ENCODE measurements around the gene TLX1. TPM values are rescaled to one million over a fixed set of nuclear protein-coding genes. Genes with fewer than 3 reads are reported as not detected.

The TLX1 gene
- total RNA-seq, 1 experiment from 2014 or later, result not detected

DNA sequence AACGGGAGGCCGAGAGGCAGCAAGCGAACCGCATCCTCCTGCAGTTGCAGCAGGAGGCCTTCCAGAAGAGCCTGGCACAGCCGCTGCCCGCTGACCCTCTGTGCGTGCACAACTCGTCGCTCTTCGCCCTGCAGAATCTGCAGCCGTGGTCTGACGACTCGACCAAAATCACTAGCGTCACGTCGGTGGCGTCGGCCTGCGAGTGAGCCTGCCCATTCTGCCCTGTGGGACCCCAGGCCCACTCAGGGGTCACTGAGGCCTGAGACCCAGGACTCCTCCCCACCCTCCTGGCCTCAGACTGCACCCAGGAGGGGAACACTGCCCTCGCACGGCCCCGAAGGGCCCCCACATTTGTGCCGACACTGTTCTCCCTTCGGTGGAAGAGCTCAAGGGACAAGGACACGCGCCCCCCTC, 5.6 kb downstream of the TLX1 start:
- CTCF ChIA-PET, result no interaction called here
- no peak for TF ChIP-seq EZH2phosphoT487 (IDR thresholded peaks at IDR 0.05; ENCODE audit: borderline replicate concordance, low read length)
- no peak for TF ChIP-seq EZH2 (IDR thresholded peaks at IDR 0.05; ENCODE audit: low read length, unreplicated experiment)
- TF ChIP-seq CTCF (conservative IDR thresholded peaks at IDR 0.05; ENCODE audit: low read depth, low read length), result no peak
- POLR2A ChIA-PET (ENCODE audit: unreplicated experiment), result no interaction called here

DNA sequence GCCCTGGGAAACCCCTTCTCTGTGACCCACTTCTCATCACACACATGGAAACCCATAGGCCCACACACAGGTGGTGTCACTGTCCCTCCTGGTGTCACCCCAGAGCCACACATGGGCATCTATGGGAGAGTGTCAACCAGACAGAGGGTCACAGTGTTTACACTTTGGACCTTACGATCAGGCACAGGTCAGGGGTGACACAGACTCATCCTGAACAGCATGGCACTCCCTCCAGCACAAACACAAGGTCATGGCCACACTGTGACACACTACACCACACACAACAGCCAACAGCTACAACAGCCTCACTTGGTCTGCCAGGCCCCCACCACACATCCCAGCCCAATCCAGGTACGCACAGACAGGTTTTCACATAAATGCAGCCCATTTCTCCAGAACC, 6.2 kb downstream of the TLX1 start:
- no peak overlapping the region for H3K4me3 ChIP-seq (ENCODE audit: low read length)
- H3K36me3 ChIP-seq (ENCODE audit: low read depth, low read length), result no peaks in the 10 kb centered on the region
- no TSS peak for BruUV-seq (replicated peaks)
- no peak overlapping the region for H2AFZ ChIP-seq (ENCODE audit: low read length)
- H4K20me1 ChIP-seq (ENCODE audit: low read length), result no peaks in the 10 kb centered on the region
- no peaks in the 10 kb centered on the region for H3F3A ChIP-seq (ENCODE audit: low read length, unreplicated experiment)
- TF ChIP-seq EZH2 (IDR thresholded peaks at IDR 0.05; ENCODE audit: low read length, unreplicated experiment) (no peak), EZH2phosphoT487 (IDR thresholded peaks at IDR 0.05; ENCODE audit: borderline replicate concordance, low read length) (no peak), CTCF (conservative IDR thresholded peaks at IDR 0.05; ENCODE audit: low read depth, low read length) (no peak)
- H3K79me2 ChIP-seq (ENCODE audit: low read length), result no peaks in the 10 kb centered on the region
- ATAC-seq, result no peak
- H3K9me2 ChIP-seq (replicated peaks; ENCODE audit: low read length), result no peaks in the 10 kb centered on the region
- intact Hi-C loops (cut with micrococcal nuclease), result no loop called here
- H3K9me3 ChIP-seq (ENCODE audit: low read length), result no peaks in the 10 kb centered on the region
- H3K27ac ChIP-seq (ENCODE audit: low read length), result no peak overlapping the region
- DNase-seq, result no peak
- no peak overlapping the region for H3K9ac ChIP-seq (ENCODE audit: low read length)
- no peak overlapping the region for H3K4me2 ChIP-seq (ENCODE audit: low read length)
- ChIA-PET CTCF (no interaction called here), POLR2A (ENCODE audit: unreplicated experiment) (no interaction called here)
- peaks cover 5% of the 10 kb centered on the region; the same call in 1 of the 2 replicates for H3K4me1 ChIP-seq (ENCODE audit: insufficient read depth, low read length)
- peaks cover 2% of the 10 kb centered on the region for H3K27me3 ChIP-seq (ENCODE audit: low read length)

More for the DNA sequence above, 5.6 kb downstream of the TLX1 start:
- no peak overlapping the region for H2AFZ ChIP-seq (ENCODE audit: low read length)
- H4K20me1 ChIP-seq (ENCODE audit: low read length), result no peaks in the 10 kb centered on the region
- peaks cover under 1% of the 10 kb centered on the region; the same call in 1 of the 2 replicates for H3K4me1 ChIP-seq (ENCODE audit: insufficient read depth, low read length)
- BruUV-seq (replicated peaks), result no TSS peak
- no peak overlapping the region for H3K4me3 ChIP-seq (ENCODE audit: low read length)
- no peaks in the 10 kb centered on the region for H3K9me2 ChIP-seq (replicated peaks; ENCODE audit: low read length)
- intact Hi-C loops (cut with micrococcal nuclease), result no loop called here
- no peak overlapping the region for H3K4me2 ChIP-seq (ENCODE audit: low read length)
- H3K27ac ChIP-seq (ENCODE audit: low read length), result no peak overlapping the region
- H3F3A ChIP-seq (ENCODE audit: low read length, unreplicated experiment), result no peaks in the 10 kb centered on the region
- H3K27me3 ChIP-seq (ENCODE audit: low read length), result peaks cover 8% of the 10 kb centered on the region
- no peak overlapping the region for H3K9ac ChIP-seq (ENCODE audit: low read length)
- no peaks in the 10 kb centered on the region for H3K79me2 ChIP-seq (ENCODE audit: low read length)
- no peaks in the 10 kb centered on the region for H3K9me3 ChIP-seq (ENCODE audit: low read length)
- no peak for ATAC-seq
- DNase-seq, result no peak
- no peaks in the 10 kb centered on the region for H3K36me3 ChIP-seq (ENCODE audit: low read depth, low read length)

GRCh38 chr10:101138788-101139420, 7.8 kb downstream of the TLX1 start:
- Histone ChIP-seq H3K9me2 (replicated peaks; ENCODE audit: low read length) (no peaks in the 10 kb centered on the region), H3K9ac (ENCODE audit: low read length) (no peak overlapping the region), H3K36me3 (ENCODE audit: low read depth, low read length) (no peaks in the 10 kb centered on the region), H3K4me3 (ENCODE audit: low read length) (no peak overlapping the region), H3K9me3 (ENCODE audit: low read length) (no peaks in the 10 kb centered on the region), H4K20me1 (ENCODE audit: low read length) (no peaks in the 10 kb centered on the region), H2AFZ (ENCODE audit: low read length) (no peak overlapping the region), H3K79me2 (ENCODE audit: low read length) (no peaks in the 10 kb centered on the region), H3K27me3 (ENCODE audit: low read length) (no peaks in the 10 kb centered on the region), H3K27ac (ENCODE audit: low read length) (no peak overlapping the region), H3F3A (ENCODE audit: low read length, unreplicated experiment) (no peaks in the 10 kb centered on the region), H3K4me2 (ENCODE audit: low read length) (no peak overlapping the region), H3K4me1 (ENCODE audit: insufficient read depth, low read length) (peaks cover 5% of the 10 kb centered on the region; the same call in 1 of the 2 replicates)
- DNase-seq (no peak), ATAC-seq (no peak)
- TF ChIP-seq EZH2phosphoT487 (IDR thresholded peaks at IDR 0.05; ENCODE audit: borderline replicate concordance, low read length) (no peak), EZH2 (IDR thresholded peaks at IDR 0.05; ENCODE audit: low read length, unreplicated experiment) (no peak), CTCF (conservative IDR thresholded peaks at IDR 0.05; ENCODE audit: low read depth, low read length) (no peak)
- ChIA-PET POLR2A (ENCODE audit: unreplicated experiment) (no interaction called here), CTCF (no interaction called here)
- BruUV-seq (replicated peaks), result no TSS peak
- intact Hi-C loops (cut with micrococcal nuclease), result no loop called here
